GM12878 (cell line): ENCODE results near the gene NCAPD2. TPM values are rescaled to one million over a fixed set of nuclear protein-coding genes. Genes with fewer than 3 reads are reported as not detected.

Experiments
- ATAC-seq: fragments of 200-7000 bp; cut with Tn5 transposase; 3 replicates; pipeline ENCODE4 v1.9.1; 2020; ENCODE audit warnings: mild to moderate bottlenecking, moderate library complexity
- BruUV-seq: library from RNA; stranded (reverse); fragments of 400-500 nt; replicated peaks from 2 replicates; lab custom pipeline; 2021; lab: Mats Ljungman, UMichigan
- CTCF ChIA-PET: fragments of 300-600 bp; sonication (Branson Sonifier 250); formaldehyde crosslinking; extraction: SDS; loops from one replicate; lab custom pipeline; 2021; ENCODE audit warnings: inconsistent platforms; lab: Yijun Ruan, JAX
- POLR2A ChIA-PET: fragments of 350-600 bp; formaldehyde crosslinking; extraction: SDS; loops from one replicate; lab custom pipeline; 2021; ENCODE audit warnings: inconsistent platforms; lab: Charles Lee
- RAD21 ChIA-PET: fragments of 300-600 bp; sonication (Branson Sonifier 250); formaldehyde crosslinking; loops from one replicate; lab custom pipeline; 2023; ENCODE audit warnings: antibody characterized with exemption; ENCODE audit not compliant: unreplicated experiment; lab: Charles Lee
- SMC1A ChIA-PET: fragments of 300-600 bp; sonication (Branson Sonifier 250); formaldehyde crosslinking; loops from one replicate; lab custom pipeline; 2023; ENCODE audit not compliant: unreplicated experiment, uncharacterized antibody; lab: Charles Lee
- DNase-seq: peaks from one replicate; pipeline ENCODE4 v3.0.0-alpha.2; 2011; ENCODE audit warnings: low read depth, low spot score
- FAIRE-seq: peaks from 3 replicates; lab custom pipeline; 2011; peaks lifted over from hg19 to GRCh38; lab: Jason Lieb, UNC
- H2AFZ ChIP-seq: 2 replicates; pipeline ENCODE4 v1.6.0; 2011; ENCODE audit warnings: low read depth, low read length, control low read depth; ENCODE audit not compliant: control insufficient read depth
- H3K27ac ChIP-seq: 2 replicates; pipeline ENCODE4 v1.5.1; 2011; ENCODE audit warnings: control low read depth; ENCODE audit not compliant: control insufficient read depth, insufficient read depth
- H3K27me3 ChIP-seq, 2 experiments: replicated peaks in 1 of 2; 2 replicates each; pipeline versions ENCODE4 v1.6.0 to v1.6.1; 2011; ENCODE audit warnings: low read length in 1 of 2; ENCODE audit not compliant: control insufficient read depth in 2 of 2, insufficient read depth in 2 of 2
- H3K36me3 ChIP-seq, 2 experiments: 2 replicates each; pipeline ENCODE4 v1.5.1; 2011; ENCODE audit warnings: low read length in 1 of 2; ENCODE audit not compliant: control insufficient read depth in 2 of 2, insufficient read depth in 2 of 2
- H3K4me1 ChIP-seq: 2 replicates; pipeline ENCODE4 v1.6.1; 2011; ENCODE audit warnings: mild to moderate bottlenecking, low read length, moderate library complexity, mixed read lengths; ENCODE audit not compliant: control insufficient read depth, insufficient read depth
- H3K4me2 ChIP-seq: 2 replicates; pipeline ENCODE4 v1.6.0; 2011; ENCODE audit warnings: control low read depth; ENCODE audit not compliant: control insufficient read depth, insufficient read depth
- H3K4me3 ChIP-seq: fragments of 200-600 bp; sonication (generic); 2 replicates; pipeline ENCODE4 v1.5.1; 2016
- H3K79me2 ChIP-seq: 2 replicates; pipeline ENCODE4 v1.6.0; 2011; ENCODE audit warnings: low read length; ENCODE audit not compliant: control insufficient read depth, insufficient read depth
- H3K9ac ChIP-seq: 2 replicates; pipeline ENCODE4 v1.8.0; 2011; ENCODE audit warnings: low read length, control low read depth, mixed read lengths; ENCODE audit not compliant: control insufficient read depth, insufficient read depth
- H3K9me3 ChIP-seq: replicated peaks from 3 replicates; pipeline ENCODE4 v1.5.1; 2011; ENCODE audit warnings: mild to moderate bottlenecking, low read length; ENCODE audit not compliant: control insufficient read depth, insufficient read depth
- H4K20me1 ChIP-seq: 2 replicates; pipeline ENCODE4 v1.6.0; 2011; ENCODE audit not compliant: control insufficient read depth, insufficient read depth
- ATF7 ChIP-seq: fragments of 450-650 bp; IDR thresholded peaks from 2 replicates; pipeline ENCODE4 v1.6.1; 2016; ENCODE audit warnings: low read depth, mild to moderate bottlenecking
- DPF2 ChIP-seq: fragments of 450-650 bp; IDR thresholded peaks from 2 replicates; pipeline ENCODE4 v1.6.1; 2017; ENCODE audit warnings: mild to moderate bottlenecking
- E4F1 ChIP-seq: fragments of 450-650 bp; IDR thresholded peaks from 2 replicates; pipeline ENCODE4 v1.6.1; 2018; ENCODE audit warnings: borderline replicate concordance, mild to moderate bottlenecking; ENCODE audit not compliant: partially characterized antibody
- EGR1 ChIP-seq, 2 experiments: IDR thresholded peaks; 1 replicate in 1 of 2; 2 replicates in 1 of 2; pipeline ENCODE4 v1.6.1; 2011 to 2012; ENCODE audit warnings: low read depth in 2 of 2, low read length in 2 of 2, borderline replicate concordance in 1 of 2, mild to moderate bottlenecking in 1 of 2, moderate library complexity in 1 of 2
- EZH2 ChIP-seq: IDR thresholded peaks from 2 replicates; pipeline ENCODE4 v1.6.1; 2012; ENCODE audit warnings: low read depth, mild to moderate bottlenecking, control low read depth, inconsistent platforms, low read length, borderline replicate concordance; ENCODE audit not compliant: control insufficient read depth
- KAT2A ChIP-seq: conservative IDR thresholded peaks from 2 replicates; pipeline ENCODE4 v1.6.1; 2011; ENCODE audit warnings: low read depth, low read length; ENCODE audit not compliant: control insufficient read depth
- MYB ChIP-seq: fragments of 150-350 bp; IDR thresholded peaks from 2 replicates; pipeline ENCODE4 v1.6.1; 2014; ENCODE audit warnings: mild to moderate bottlenecking, low read depth, low read length, borderline replicate concordance
- STAT1 ChIP-seq: fragments of 450-650 bp; conservative IDR thresholded peaks from 2 replicates; pipeline ENCODE4 v1.6.1; 2014; ENCODE audit warnings: antibody characterized with exemption, mild to moderate bottlenecking
- SUPT20H ChIP-seq: IDR thresholded peaks from 2 replicates; pipeline ENCODE4 v1.6.1; 2011; ENCODE audit warnings: low read depth, mild to moderate bottlenecking, low read length, moderate library complexity, borderline replicate concordance; ENCODE audit not compliant: control insufficient read depth
- TAF1 ChIP-seq: IDR thresholded peaks from 2 replicates; pipeline ENCODE4 v1.6.1; 2011; ENCODE audit warnings: mild to moderate bottlenecking, low read depth, low read length, borderline replicate concordance
- YBX1 ChIP-seq: fragments of 450-650 bp; IDR thresholded peaks from 2 replicates; pipeline ENCODE4 v1.6.1; 2016; ENCODE audit warnings: antibody characterized with exemption
- ZNF622 ChIP-seq: fragments of 450-650 bp; IDR thresholded peaks from 2 replicates; pipeline ENCODE4 v1.6.1; 2017; ENCODE audit warnings: mild to moderate bottlenecking, inconsistent platforms
- ZSCAN29 ChIP-seq: fragments of 450-650 bp; IDR thresholded peaks from 2 replicates; pipeline ENCODE4 v1.6.1; 2017; ENCODE audit warnings: mild to moderate bottlenecking, moderate library complexity
- WGBS: methylation state at CpG from one replicate; pipeline ENCODE4 v1.1.6; 2016; ENCODE audit warnings: low lambda C conversion rate; ENCODE audit not compliant: insufficient replicate concordance, insufficient coverage; ENCODE audit errors: missing lambda C conversion rate; 5-methylcytosine and 5-hydroxymethylcytosine counted together
- in situ Hi-C: fragments of 300-500 bp; cut with MboI; formaldehyde crosslinking; loops from 9 replicates; pipeline ENCODE4 v1.14.3; 2018; ENCODE audit warnings: mixed read lengths
- intact Hi-C: fragments of 100-400 bp; cut with micrococcal nuclease; formaldehyde crosslinking; loops from one replicate; pipeline ENCODE4 v1.14.2; 2022; ENCODE audit not compliant: unreplicated experiment
- polyA plus RNA-seq, 11 experiments: library from polyadenylated mRNA; depleted of rRNA in 4 of 11; unstranded in 6 of 11; stranded (reverse) in 5 of 11; fragments of >200 nt; fragmentation: Nextera tagmentation in 4 of 11; fragmentation: Illumina TruSeq in 1 of 11; extraction: Ambion mirVana in 4 of 11; extraction: Trizol in 1 of 11; gene quantifications; 1 replicate in 1 of 11; 2 replicates in 10 of 11; pipeline versions ENCODE4 v1.2.1 to v1.2.3, GENCODE V29; 2011 to 2016; ENCODE audit warnings: inconsistent platforms in 2 of 11, missing spikeins in 2 of 11, low read depth in 1 of 11
- total RNA-seq, 4 experiments: library from RNA; depleted of rRNA in 3 of 4; stranded (reverse); fragments of >200 nt in 3 of 4; fragmentation: Illumina TruSeq in 1 of 4; extraction: Trizol in 1 of 4; gene quantifications; 2 replicates each; pipeline versions ENCODE4 v1.2.1 to v1.2.3, GENCODE V29; 2013 to 2021

The NCAPD2 gene
- total and polyA plus RNA-seq, 10 of the 15 experiments (the other 5 are each of a cell fraction or from before 2014, with no cell fraction given): 24.2 to 160 (median 110) TPM

GRCh38 chr12:6548966-6549683, 55.2 kb downstream of the NCAPD2 start (continued):
- TF ChIP-seq E4F1 (no peak), SUPT20H (no peak), ATF7 (no peak), TAF1 (no peak)
- TF ChIP-seq, all 136 proteins: peak for 0

GRCh38 chr12:6549684-6550151, 55.8 kb downstream of the NCAPD2 start:
- peaks cover 16 to 19% of the 10 kb centered on the region in 2 experiments for H3K36me3 ChIP-seq
- H3K4me1 ChIP-seq: peaks cover 10% of the 10 kb centered on the region
- no peak overlapping the region for H3K9ac ChIP-seq
- no peak overlapping the region for H3K4me2 ChIP-seq
- H3K9me3 ChIP-seq: no peaks in the 10 kb centered on the region
- RAD21 ChIA-PET: interaction anchor here (1.4 kb wide), 1 partner anchor 9 kb away, joined by 4 read pairs; no protein-coding TSS in a partner anchor
- 95% methylated on average over 18 of the region's 18 CpGs for WGBS
- CTCF ChIA-PET: interaction anchor here (1.4 to 7.4 kb wide), 2 partner anchors 10 to 13 kb away, joined by 6 to 69 read pairs; no protein-coding TSS in a partner anchor
- no peak overlapping the region for H3K27ac ChIP-seq
- no peak overlapping the region for H3K4me3 ChIP-seq
- H3K27me3 ChIP-seq: no peaks in the 10 kb centered on the region
- TF ChIP-seq STAT1 (no peak), ZNF622 (no peak), DPF2 (no peak), YBX1 (no peak), KAT2A (no peak), MYB (no peak), EZH2 (no peak), ZSCAN29 (no peak), EGR1 (IDR thresholded peaks at IDR 0.05; ENCODE audit: borderline replicate concordance in 1 of 2, low read depth in 2 of 2, low read length in 2 of 2) (no peak)
- in situ Hi-C loops: no loop called here
- intact Hi-C loops: loop anchor here (5.0 kb wide), 1 partner anchor 228 kb away; no protein-coding TSS in a partner anchor
- ATAC-seq (no peak), DNase-seq (no peak), FAIRE-seq (no peak)
- no TSS peak for BruUV-seq
- no peaks in the 10 kb centered on the region for H4K20me1 ChIP-seq
- POLR2A ChIA-PET: no interaction called here
- SMC1A ChIA-PET: no interaction called here
- H2AFZ ChIP-seq: no peak overlapping the region
- peaks cover 34% of the 10 kb centered on the region for H3K79me2 ChIP-seq
